Measurements from ENCODE around the gene TRPV6.

DNA sequence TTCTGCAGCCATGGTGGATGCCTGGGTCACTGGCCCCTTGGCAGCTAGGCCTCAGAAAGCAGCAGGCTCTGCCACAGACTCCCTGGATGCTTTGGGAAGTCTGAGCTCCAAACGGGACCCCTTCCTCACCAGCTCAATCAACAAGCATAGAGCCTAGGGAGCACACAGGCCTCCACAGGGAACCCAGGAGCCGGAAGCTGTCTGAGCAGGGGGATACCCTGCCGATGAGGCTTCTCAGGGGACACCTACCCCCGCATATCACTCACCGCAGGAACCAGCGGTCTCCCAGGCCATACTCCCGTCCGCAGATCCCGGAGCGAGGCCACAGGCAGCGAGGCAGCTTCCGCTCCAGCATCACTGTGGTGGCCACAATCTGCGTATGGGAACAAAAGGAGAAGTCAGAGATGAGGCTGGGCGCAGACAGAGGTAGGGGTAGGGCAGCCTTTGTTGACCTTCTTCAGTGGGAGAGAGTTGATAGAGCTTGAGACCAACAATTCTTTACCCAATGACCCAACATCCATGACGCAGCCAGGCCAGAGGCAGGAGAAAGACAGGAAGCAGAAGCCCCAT is 13.4 kb downstream of the TRPV6 start:
- TF ChIP-seq, protein P1, sequence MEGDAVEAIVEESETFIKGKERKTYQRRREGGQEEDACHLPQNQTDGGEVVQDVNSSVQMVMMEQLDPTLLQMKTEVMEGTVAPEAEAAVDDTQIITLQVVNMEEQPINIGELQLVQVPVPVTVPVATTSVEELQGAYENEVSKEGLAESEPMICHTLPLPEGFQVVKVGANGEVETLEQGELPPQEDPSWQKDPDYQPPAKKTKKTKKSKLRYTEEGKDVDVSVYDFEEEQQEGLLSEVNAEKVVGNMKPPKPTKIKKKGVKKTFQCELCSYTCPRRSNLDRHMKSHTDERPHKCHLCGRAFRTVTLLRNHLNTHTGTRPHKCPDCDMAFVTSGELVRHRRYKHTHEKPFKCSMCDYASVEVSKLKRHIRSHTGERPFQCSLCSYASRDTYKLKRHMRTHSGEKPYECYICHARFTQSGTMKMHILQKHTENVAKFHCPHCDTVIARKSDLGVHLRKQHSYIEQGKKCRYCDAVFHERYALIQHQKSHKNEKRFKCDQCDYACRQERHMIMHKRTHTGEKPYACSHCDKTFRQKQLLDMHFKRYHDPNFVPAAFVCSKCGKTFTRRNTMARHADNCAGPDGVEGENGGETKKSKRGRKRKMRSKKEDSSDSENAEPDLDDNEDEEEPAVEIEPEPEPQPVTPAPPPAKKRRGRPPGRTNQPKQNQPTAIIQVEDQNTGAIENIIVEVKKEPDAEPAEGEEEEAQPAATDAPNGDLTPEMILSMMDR (conservative IDR thresholded peaks at IDR 0.05 in 1 of 2, IDR thresholded peaks at IDR 0.05 in 1 of 2; ENCODE audit: low read depth in 1 of 2, low read length in 2 of 2) = no peak
- TF ChIP-seq EZH2 (IDR thresholded peaks at IDR 0.05; ENCODE audit: low read length, missing control alignments) = no peak

All from fibroblast of lung (primary cell).